ENCODE measurements around the gene PPME1. TPM values are rescaled to one million over a fixed set of nuclear protein-coding genes. Genes with fewer than 3 reads are reported as not detected.

PPME1 gene
- total RNA-seq, 1 donor from 2014 or later, result 17.3 TPM

- ChIA-PET CTCF (no interaction called here), POLR2A (no interaction called here)
- H3K4me3 Mint-ChIP-seq, result no peak overlapping the region
- ATAC-seq (ENCODE audit: low read depth), result no peak
- H3K4me1 Mint-ChIP-seq, result no peaks in the 10 kb centered on the region
- intact Hi-C loops (cut with micrococcal nuclease), result no loop called here
- peaks cover 10% of the 10 kb centered on the region for H3K27me3 Mint-ChIP-seq
- no peaks in the 10 kb centered on the region for H3K9me3 Mint-ChIP-seq
- no peaks in the 10 kb centered on the region for H3K36me3 Mint-ChIP-seq (ENCODE audit: low read depth)
- no peak for DNase-seq
- TF ChIP-seq, protein P1, sequence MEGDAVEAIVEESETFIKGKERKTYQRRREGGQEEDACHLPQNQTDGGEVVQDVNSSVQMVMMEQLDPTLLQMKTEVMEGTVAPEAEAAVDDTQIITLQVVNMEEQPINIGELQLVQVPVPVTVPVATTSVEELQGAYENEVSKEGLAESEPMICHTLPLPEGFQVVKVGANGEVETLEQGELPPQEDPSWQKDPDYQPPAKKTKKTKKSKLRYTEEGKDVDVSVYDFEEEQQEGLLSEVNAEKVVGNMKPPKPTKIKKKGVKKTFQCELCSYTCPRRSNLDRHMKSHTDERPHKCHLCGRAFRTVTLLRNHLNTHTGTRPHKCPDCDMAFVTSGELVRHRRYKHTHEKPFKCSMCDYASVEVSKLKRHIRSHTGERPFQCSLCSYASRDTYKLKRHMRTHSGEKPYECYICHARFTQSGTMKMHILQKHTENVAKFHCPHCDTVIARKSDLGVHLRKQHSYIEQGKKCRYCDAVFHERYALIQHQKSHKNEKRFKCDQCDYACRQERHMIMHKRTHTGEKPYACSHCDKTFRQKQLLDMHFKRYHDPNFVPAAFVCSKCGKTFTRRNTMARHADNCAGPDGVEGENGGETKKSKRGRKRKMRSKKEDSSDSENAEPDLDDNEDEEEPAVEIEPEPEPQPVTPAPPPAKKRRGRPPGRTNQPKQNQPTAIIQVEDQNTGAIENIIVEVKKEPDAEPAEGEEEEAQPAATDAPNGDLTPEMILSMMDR (IDR thresholded peaks at IDR 0.05), result no peak
- no peak overlapping the region for H3K27ac Mint-ChIP-seq
These were observed 105.5 kb downstream of the PPME1 start for GRCh38 chr11:74276581-74276980.

DNA sequence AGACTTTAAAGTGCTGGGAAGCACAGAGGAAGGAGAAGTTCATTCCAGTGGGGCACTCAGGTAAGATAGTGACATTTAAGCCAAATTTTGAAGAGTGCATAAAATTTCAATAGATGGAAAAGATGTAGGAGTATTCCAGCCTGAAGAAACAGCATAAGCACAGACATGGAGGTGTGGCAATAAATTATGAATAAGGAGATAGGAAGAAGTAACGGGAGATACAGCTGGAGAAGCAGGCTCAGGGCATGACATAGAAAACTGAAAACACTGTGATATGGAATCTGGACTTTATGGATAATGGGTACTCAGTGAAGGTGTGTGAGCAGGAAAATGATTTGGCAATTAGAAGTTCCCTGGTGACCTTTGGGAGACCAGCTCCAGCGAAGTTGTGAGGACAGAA lies 107.0 kb downstream of the PPME1 start:
- CTCF ChIA-PET, result no interaction called here

DNA sequence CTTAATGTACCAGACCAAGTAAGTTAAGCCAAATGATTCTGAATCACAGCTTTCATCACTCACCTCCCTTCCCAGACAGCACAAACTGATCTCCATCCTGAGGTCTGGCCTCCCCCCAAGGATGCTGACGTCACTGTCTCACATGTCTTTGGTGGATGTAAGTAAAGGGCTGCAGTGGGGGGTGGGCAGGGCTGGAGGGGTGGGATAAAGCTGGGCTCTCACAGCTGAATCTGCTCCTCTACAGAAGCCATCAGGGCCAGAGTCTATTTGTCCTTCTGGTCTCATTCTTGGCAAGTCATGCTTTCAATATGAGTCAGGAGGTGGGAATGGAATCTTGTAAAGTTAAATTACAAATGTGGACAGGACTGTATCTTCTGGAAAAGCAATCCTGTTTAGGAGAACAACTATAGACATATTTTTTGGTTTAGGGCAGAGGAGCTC lies 107.7 kb downstream of the PPME1 start:
- TF ChIP-seq, protein P1 (IDR thresholded peaks at IDR 0.05), result no peak
- H3K27me3 Mint-ChIP-seq, result peaks cover 4% of the 10 kb centered on the region
- intact Hi-C loops (cut with micrococcal nuclease), result no loop called here

More for the DNA sequence above, 107.0 kb downstream of the PPME1 start:
- Mint-ChIP-seq H3K27me3 (peaks cover 4% of the 10 kb centered on the region), H3K4me3 (no peak overlapping the region), H3K36me3 (ENCODE audit: low read depth) (no peaks in the 10 kb centered on the region), H3K27ac (no peak overlapping the region), H3K9me3 (no peaks in the 10 kb centered on the region), H3K4me1 (no peaks in the 10 kb centered on the region)
- DNase-seq (no peak), ATAC-seq (ENCODE audit: low read depth) (no peak)
- intact Hi-C loops (cut with micrococcal nuclease), result no loop called here
- POLR2A ChIA-PET, result interaction anchor here (0.6 kb wide), 1 partner anchor 574 kb away, joined by 3 read pairs; no protein-coding TSS in a partner anchor
- TF ChIP-seq, protein P1 (IDR thresholded peaks at IDR 0.05), result no peak

GRCh38 chr11:74279256-74279655 lies 108.2 kb downstream of the PPME1 start:
- no peaks in the 10 kb centered on the region for H3K4me1 Mint-ChIP-seq
- CTCF ChIA-PET, result interaction anchor here (1.2 kb wide), 1 partner anchor 28 kb away, joined by 3 read pairs; no protein-coding TSS in a partner anchor

More for the DNA sequence above, 107.7 kb downstream of the PPME1 start:
- POLR2A ChIA-PET, result interaction anchor here (0.6 kb wide), 1 partner anchor 574 kb away, joined by 3 read pairs; no protein-coding TSS in a partner anchor
- DNase-seq (no peak), ATAC-seq (ENCODE audit: low read depth) (no peak)
- H3K36me3 Mint-ChIP-seq (ENCODE audit: low read depth), result no peaks in the 10 kb centered on the region
- H3K27ac Mint-ChIP-seq, result no peak overlapping the region
- CTCF ChIA-PET, result interaction anchor here (1.2 kb wide), 1 partner anchor 27 kb away, joined by 3 read pairs; no protein-coding TSS in a partner anchor
- H3K4me3 Mint-ChIP-seq, result no peak overlapping the region
- H3K9me3 Mint-ChIP-seq, result no peaks in the 10 kb centered on the region
- H3K4me1 Mint-ChIP-seq, result no peaks in the 10 kb centered on the region

DNA sequence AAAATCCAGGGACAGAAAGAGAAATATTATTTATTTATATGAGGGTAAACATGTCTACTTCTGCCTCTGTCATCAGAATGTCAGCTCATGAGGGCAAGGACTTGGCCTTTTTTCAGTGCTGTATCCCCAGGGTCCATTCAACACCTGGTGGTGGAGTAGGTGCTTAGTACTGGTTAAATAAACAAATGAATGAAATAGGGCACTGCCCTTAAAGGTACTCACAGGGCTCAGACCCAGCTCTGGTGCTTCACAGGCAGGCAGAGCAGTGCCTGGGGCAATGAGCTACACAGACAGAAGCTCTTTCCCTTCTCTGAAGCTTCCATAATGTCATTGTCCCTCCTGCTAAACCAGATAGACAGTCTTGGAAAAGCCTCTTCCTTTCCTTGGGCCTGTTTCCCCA lies 109.4 kb downstream of the PPME1 start:
- ATAC-seq (ENCODE audit: low read depth), result no peak
- Mint-ChIP-seq H3K27me3 (peaks cover 2% of the 10 kb centered on the region), H3K4me3 (no peak overlapping the region), H3K9me3 (no peaks in the 10 kb centered on the region), H3K27ac (no peak overlapping the region), H3K36me3 (ENCODE audit: low read depth) (no peaks in the 10 kb centered on the region), H3K4me1 (no peaks in the 10 kb centered on the region)
- ChIA-PET POLR2A (no interaction called here), CTCF (no interaction called here)
- TF ChIP-seq, protein P1 (IDR thresholded peaks at IDR 0.05), result no peak
- no peak for DNase-seq
- intact Hi-C loops (cut with micrococcal nuclease), result no loop called here

More at GRCh38 chr11:74279256-74279655, 108.2 kb downstream of the PPME1 start:
- intact Hi-C loops (cut with micrococcal nuclease), result no loop called here
- Mint-ChIP-seq H3K36me3 (ENCODE audit: low read depth) (no peaks in the 10 kb centered on the region), H3K4me3 (no peak overlapping the region), H3K27ac (no peak overlapping the region), H3K27me3 (peaks cover 4% of the 10 kb centered on the region), H3K9me3 (no peaks in the 10 kb centered on the region)
- TF ChIP-seq, protein P1 (IDR thresholded peaks at IDR 0.05), result no peak
- no peak for ATAC-seq (ENCODE audit: low read depth)
- no peak for DNase-seq
- POLR2A ChIA-PET, result no interaction called here
